Fibroblast of mammary gland (primary cell): ENCODE results near the gene ZNF567.

ENCODE experiments used
- DNase-seq: peaks from one replicate; pipeline ENCODE4 v3.0.0-alpha.2; 2010; ENCODE audit warnings: low read depth
- H3K4me3 ChIP-seq: 2 replicates; pipeline ENCODE4 v1.5.1; 2011; ENCODE audit warnings: low read depth, mild to moderate bottlenecking, low read length, moderate library complexity; ENCODE audit not compliant: control insufficient read depth
- CTCF ChIP-seq: conservative IDR thresholded peaks from 2 replicates; pipeline ENCODE4 v1.5.1; 2011; ENCODE audit warnings: low read depth, low read length, inconsistent platforms; ENCODE audit not compliant: control insufficient read depth, insufficient read depth

Gene ZNF567

GRCh38 chr19:36687214-36688056, at the start of gene ZNF567:
ZNF567 (plus strand) TSS chr19:36687612; CDS start chr19:36694868, 7,256 bp downstream.
- peak within 1 kb of the TSS; percentile 90 for H3K4me3 ChIP-seq
- no peak for TF ChIP-seq CTCF
- DNase-seq = peak; percentile 93

GRCh38 chr19:36638862-36639510, 48.4 kb upstream of the ZNF567 start:
- H3K4me3 ChIP-seq = no peak overlapping the region
- TF ChIP-seq CTCF = no peak
- peak; percentile 10 for DNase-seq

- TF ChIP-seq CTCF = no peak
- no peak for DNase-seq
- no peak overlapping the region for H3K4me3 ChIP-seq
Observed at GRCh38 chr19:36646746-36647145, 40.7 kb upstream of the ZNF567 start.

GRCh38 chr19:36652958-36653357, 34.5 kb upstream of the ZNF567 start:
- DNase-seq = no peak
- TF ChIP-seq CTCF = no peak
- H3K4me3 ChIP-seq = no peak overlapping the region

- TF ChIP-seq CTCF = no peak
- peak overlapping the region; percentile 94 for H3K4me3 ChIP-seq
- no peak for DNase-seq
Observed at GRCh38 chr19:36665832-36666231, 21.6 kb upstream of the ZNF567 start.

GRCh38 chr19:36668646-36669045, 18.8 kb upstream of the ZNF567 start:
- no peak for DNase-seq
- H3K4me3 ChIP-seq = no peak overlapping the region
- TF ChIP-seq CTCF = no peak
